Measurements from ENCODE around the gene RAPGEFL1. TPM values are rescaled to one million over a fixed set of nuclear protein-coding genes. Genes with fewer than 3 reads are reported as not detected.

The RAPGEFL1 gene
- total RNA-seq, 4 donors from 2014 or later: 1.8 to 5.8 (median 5.2) TPM

- no peaks in the 10 kb centered on the region for H3K9me3 ChIP-seq
- peaks cover 19 to 35% of the 10 kb centered on the region in 2 donors for H3K4me1 ChIP-seq
- TF ChIP-seq POLR2A (IDR thresholded peaks at IDR 0.05) (no peak), CTCF (IDR thresholded peaks at IDR 0.05 in 4 of 5, conservative IDR thresholded peaks at IDR 0.05 in 1 of 5) (no peak)
- H3K27me3 ChIP-seq: no peaks in the 10 kb centered on the region
- in situ Hi-C loops (cut with MboI; ENCODE audit: low sequenced_read_pairs in 4 of 4) (loop anchor here in 1 of 4 donors (25.0 kb wide), 1 partner anchor 113 kb away; no protein-coding TSS in a partner anchor), intact Hi-C loops (cut with DNase I; ENCODE audit: low total_unique reads) (no loop called here)
- ATAC-seq (no peak), DNase-seq (no peak)
- no peak overlapping the region for H3K4me3 ChIP-seq
- H3K27ac ChIP-seq: peak overlapping the region in 1 of 4 donors; percentile 6
- peaks cover 0 to 28% of the 10 kb centered on the region in 2 donors for H3K36me3 ChIP-seq
Measured at GRCh38 chr17:40150276-40150675, 27.0 kb upstream of the RAPGEFL1 start.

GRCh38 chr17:40151414-40151963 lies 25.8 kb upstream of the RAPGEFL1 start:
- TF ChIP-seq CTCF (IDR thresholded peaks at IDR 0.05 in 4 of 5, conservative IDR thresholded peaks at IDR 0.05 in 1 of 5): no peak
- TF ChIP-seq POLR2A (IDR thresholded peaks at IDR 0.05): no peak
- no peak for ATAC-seq
- Histone ChIP-seq H3K27me3 (no peaks in the 10 kb centered on the region), H3K36me3 (peaks cover 0 to 16% of the 10 kb centered on the region in 2 donors), H3K27ac (peak overlapping the region in 1 of 4 donors; percentile 55), H3K9me3 (no peaks in the 10 kb centered on the region), H3K4me1 (peaks cover 26 to 39% of the 10 kb centered on the region in 2 donors), H3K4me3 (no peak overlapping the region)
- no peak for DNase-seq
- intact Hi-C loops (cut with DNase I; ENCODE audit: low total_unique reads): no loop called here
- in situ Hi-C loops (cut with MboI; ENCODE audit: low sequenced_read_pairs in 4 of 4): loop anchor here in 1 of 4 donors (25.0 kb wide), 1 partner anchor 114 kb away; no protein-coding TSS in a partner anchor

GRCh38 chr17:40153603-40154236 lies 23.6 kb upstream of the RAPGEFL1 start:
- DNase-seq (no peak), ATAC-seq (no peak)
- peak overlapping the region; percentile 1 to 55 (median 31) for H3K27ac ChIP-seq
- in situ Hi-C loops (cut with MboI; ENCODE audit: low sequenced_read_pairs in 4 of 4) (loop anchor here in 1 of 4 donors (25.0 kb wide), 1 partner anchor 116 kb away; no protein-coding TSS in a partner anchor), intact Hi-C loops (cut with DNase I; ENCODE audit: low total_unique reads) (no loop called here)
- no peaks in the 10 kb centered on the region for H3K9me3 ChIP-seq
- TF ChIP-seq POLR2A (IDR thresholded peaks at IDR 0.05) (no peak), CTCF (IDR thresholded peaks at IDR 0.05 in 4 of 5, conservative IDR thresholded peaks at IDR 0.05 in 1 of 5) (no peak)
- peaks cover 0 to 3% of the 10 kb centered on the region in 2 donors for H3K36me3 ChIP-seq
- peaks cover 31 to 32% of the 10 kb centered on the region in 2 donors for H3K4me1 ChIP-seq
- H3K4me3 ChIP-seq: no peak overlapping the region
- H3K27me3 ChIP-seq: no peaks in the 10 kb centered on the region

- no peak for ATAC-seq
- no peak overlapping the region for H3K4me3 ChIP-seq
- H3K4me1 ChIP-seq: peaks cover 21 to 34% of the 10 kb centered on the region in 2 donors
- peaks cover 0 to 21% of the 10 kb centered on the region in 2 donors for H3K36me3 ChIP-seq
- no peaks in the 10 kb centered on the region for H3K27me3 ChIP-seq
- no peak for TF ChIP-seq CTCF (IDR thresholded peaks at IDR 0.05 in 4 of 5, conservative IDR thresholded peaks at IDR 0.05 in 1 of 5)
- no peak for TF ChIP-seq POLR2A (IDR thresholded peaks at IDR 0.05)
- no peaks in the 10 kb centered on the region for H3K9me3 ChIP-seq
- peak overlapping the region; percentile 1 to 58 (median 34) for H3K27ac ChIP-seq
- intact Hi-C loops (cut with DNase I; ENCODE audit: low total_unique reads): no loop called here
- in situ Hi-C loops (cut with MboI; ENCODE audit: low sequenced_read_pairs in 4 of 4): loop anchor here in 1 of 4 donors (25.0 kb wide), 1 partner anchor 121 kb away; no protein-coding TSS in a partner anchor
- no peak for DNase-seq
Measured at GRCh38 chr17:40157973-40158372, 19.3 kb upstream of the RAPGEFL1 start.

Data from gastrocnemius medialis (tissue), 4 donors.